GM20000 (cell line): ENCODE measurements around the gene ITGA2.

Source experiments
- DNase-seq: peaks from one replicate; pipeline ENCODE4 v3.0.0; 2012; ENCODE audit warnings: low spot score
- CTCF ChIP-seq: IDR thresholded peaks from 2 replicates; pipeline ENCODE4 v1.5.1; 2012; ENCODE audit warnings: mild to moderate bottlenecking, control low read depth; ENCODE audit errors: extremely low read depth, missing control alignments

Gene ITGA2

GRCh38 chr5:53008751-53009150 lies 19.6 kb downstream of the ITGA2 start:
- peak; percentile 42 for DNase-seq
- no peak for TF ChIP-seq CTCF

GRCh38 chr5:53009816-53010215 lies 20.7 kb downstream of the ITGA2 start:
- no peak for TF ChIP-seq CTCF
- no peak for DNase-seq

- TF ChIP-seq CTCF: no peak
- no peak for DNase-seq
These were observed 21.7 kb downstream of the ITGA2 start for GRCh38 chr5:53010814-53011213.

- no peak for TF ChIP-seq CTCF
- no peak for DNase-seq
These were observed 22.1 kb downstream of the ITGA2 start for GRCh38 chr5:53011233-53011632.

- no peak for TF ChIP-seq CTCF
- no peak for DNase-seq
These were observed 24.7 kb downstream of the ITGA2 start for GRCh38 chr5:53013857-53014256.

GRCh38 chr5:53017383-53017782 lies 28.2 kb downstream of the ITGA2 start:
- no peak for TF ChIP-seq CTCF
- DNase-seq: no peak

GRCh38 chr5:53017794-53018391 lies 28.7 kb downstream of the ITGA2 start:
- no peak for TF ChIP-seq CTCF
- DNase-seq: no peak

- no peak for TF ChIP-seq CTCF
These were observed 30.2 kb downstream of the ITGA2 start for GRCh38 chr5:53019320-53019719.

More at GRCh38 chr5:53019320-53019719, 30.2 kb downstream of the ITGA2 start:
- no peak for DNase-seq
